Upper lobe of right lung (tissue), 1 donor: Measurements from ENCODE around the gene RIOK2. TPM values are rescaled to one million over a fixed set of nuclear protein-coding genes. Genes with fewer than 3 reads are reported as not detected.

ENCODE experiments used
- ATAC-seq: fragments of 200-7000 bp; cut with Tn5 transposase; one replicate; pipeline ENCODE4 v1.9.1; 2020; ENCODE audit warnings: mild to moderate bottlenecking, moderate library complexity
- DNase-seq: peaks from one replicate; pipeline ENCODE4 v3.0.0-alpha.2; 2020
- H3K27ac ChIP-seq: fragments of 200-600 bp; one replicate; pipeline ENCODE4 v1.8.0; 2022
- H3K27me3 ChIP-seq: fragments of 200-600 bp; one replicate; pipeline ENCODE4 v1.8.0; 2022; ENCODE audit warnings: mild to moderate bottlenecking
- H3K36me3 ChIP-seq: fragments of 200-600 bp; one replicate; pipeline ENCODE4 v1.8.0; 2022
- H3K4me1 ChIP-seq: fragments of 200-600 bp; one replicate; pipeline ENCODE4 v1.8.0; 2022
- H3K4me3 ChIP-seq: fragments of 200-600 bp; one replicate; pipeline ENCODE4 v1.8.0; 2022; ENCODE audit warnings: mild to moderate bottlenecking
- H3K9me3 ChIP-seq: fragments of 200-600 bp; one replicate; pipeline ENCODE4 v1.8.0; 2022
- intact Hi-C: fragments of 100-400 bp; cut with DNase I; formaldehyde crosslinking; loops from one replicate; pipeline ENCODE4 v1.11.0; 2022
- total RNA-seq: library from RNA; stranded (reverse); fragmentation: NEBNext Ultra II Directional; extraction: Animal tissue kit (Norgen Biotek cat#: 25700); gene quantifications from one replicate; pipeline ENCODE4 v1.2.1, GENCODE V29; 2021
- TF ChIP-seq, protein P1 (sequence below): fragments of 200-600 bp; IDR thresholded peaks from one replicate; pipeline ENCODE4 v1.8.0; 2022; ENCODE audit warnings: antibody characterized with exemption
- donor health status: DM: no; HTN: yes; CAD: no; lungs with severe emphysema.

RIOK2 gene
- total RNA-seq, 1 donor from 2014 or later, result 22.2 TPM

DNA sequence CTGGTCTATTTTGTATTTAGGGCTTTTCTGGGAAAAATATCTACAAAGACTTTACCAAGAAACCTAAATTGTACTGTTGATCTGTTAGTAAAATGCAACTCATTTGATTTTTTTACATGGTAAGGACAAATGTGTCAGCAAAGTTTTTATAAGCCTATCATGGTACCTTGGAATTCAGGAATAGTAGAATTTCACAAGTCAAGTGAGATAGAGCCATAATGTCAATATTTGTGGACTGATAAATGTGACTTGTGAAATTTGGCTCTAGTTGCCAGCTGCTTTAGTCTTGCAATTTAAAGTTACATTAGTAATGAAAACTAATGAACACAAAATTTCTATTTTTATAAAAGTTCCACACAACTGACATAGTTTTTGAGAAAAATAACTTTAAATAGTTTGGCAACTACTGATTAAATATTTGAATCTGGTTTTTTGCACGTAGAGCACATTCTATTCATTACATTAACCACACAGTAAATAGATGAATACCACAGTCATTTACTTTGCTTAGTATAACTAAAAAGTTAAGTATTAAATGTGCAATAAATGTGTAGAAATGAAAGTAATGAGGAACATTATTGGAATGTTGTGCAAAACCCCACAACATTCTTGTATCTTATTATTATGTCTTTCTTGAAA, 41.2 kb upstream of the RIOK2 start:
- no peak overlapping the region for H3K4me3 ChIP-seq
- no peaks in the 10 kb centered on the region for H3K36me3 ChIP-seq
- DNase-seq (no peak), ATAC-seq (no peak)
- H3K4me1 ChIP-seq, result no peaks in the 10 kb centered on the region
- H3K9me3 ChIP-seq, result no peaks in the 10 kb centered on the region
- intact Hi-C loops, result no loop called here
- no peaks in the 10 kb centered on the region for H3K27me3 ChIP-seq
- H3K27ac ChIP-seq, result no peak overlapping the region
- TF ChIP-seq, protein P1, sequence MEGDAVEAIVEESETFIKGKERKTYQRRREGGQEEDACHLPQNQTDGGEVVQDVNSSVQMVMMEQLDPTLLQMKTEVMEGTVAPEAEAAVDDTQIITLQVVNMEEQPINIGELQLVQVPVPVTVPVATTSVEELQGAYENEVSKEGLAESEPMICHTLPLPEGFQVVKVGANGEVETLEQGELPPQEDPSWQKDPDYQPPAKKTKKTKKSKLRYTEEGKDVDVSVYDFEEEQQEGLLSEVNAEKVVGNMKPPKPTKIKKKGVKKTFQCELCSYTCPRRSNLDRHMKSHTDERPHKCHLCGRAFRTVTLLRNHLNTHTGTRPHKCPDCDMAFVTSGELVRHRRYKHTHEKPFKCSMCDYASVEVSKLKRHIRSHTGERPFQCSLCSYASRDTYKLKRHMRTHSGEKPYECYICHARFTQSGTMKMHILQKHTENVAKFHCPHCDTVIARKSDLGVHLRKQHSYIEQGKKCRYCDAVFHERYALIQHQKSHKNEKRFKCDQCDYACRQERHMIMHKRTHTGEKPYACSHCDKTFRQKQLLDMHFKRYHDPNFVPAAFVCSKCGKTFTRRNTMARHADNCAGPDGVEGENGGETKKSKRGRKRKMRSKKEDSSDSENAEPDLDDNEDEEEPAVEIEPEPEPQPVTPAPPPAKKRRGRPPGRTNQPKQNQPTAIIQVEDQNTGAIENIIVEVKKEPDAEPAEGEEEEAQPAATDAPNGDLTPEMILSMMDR, result no peak

DNA sequence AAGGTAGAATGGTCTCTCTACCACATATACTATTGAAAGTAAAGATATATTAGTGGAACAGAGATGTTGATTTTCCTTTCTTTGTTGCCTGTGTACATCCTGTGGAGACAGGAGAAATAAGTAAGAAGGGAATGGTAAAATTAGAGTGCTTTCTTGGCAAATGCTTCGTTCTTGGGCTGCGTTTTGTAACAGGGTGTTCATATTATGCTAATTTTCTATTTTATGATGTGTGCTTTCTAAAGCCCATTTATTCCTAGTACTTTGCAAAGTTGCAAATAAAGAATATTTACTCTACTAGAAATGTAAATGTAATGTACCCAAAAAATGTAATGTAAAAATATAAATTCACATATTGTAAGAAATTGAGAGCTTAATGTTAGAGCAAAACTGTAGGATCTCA, 40.5 kb upstream of the RIOK2 start:
- no peak overlapping the region for H3K4me3 ChIP-seq
- TF ChIP-seq, protein P1, result no peak
- ATAC-seq (no peak), DNase-seq (no peak)
- no peaks in the 10 kb centered on the region for H3K27me3 ChIP-seq
- H3K36me3 ChIP-seq, result no peaks in the 10 kb centered on the region
- intact Hi-C loops, result no loop called here
- no peaks in the 10 kb centered on the region for H3K9me3 ChIP-seq
- H3K27ac ChIP-seq, result no peak overlapping the region
- H3K4me1 ChIP-seq, result no peaks in the 10 kb centered on the region

DNA sequence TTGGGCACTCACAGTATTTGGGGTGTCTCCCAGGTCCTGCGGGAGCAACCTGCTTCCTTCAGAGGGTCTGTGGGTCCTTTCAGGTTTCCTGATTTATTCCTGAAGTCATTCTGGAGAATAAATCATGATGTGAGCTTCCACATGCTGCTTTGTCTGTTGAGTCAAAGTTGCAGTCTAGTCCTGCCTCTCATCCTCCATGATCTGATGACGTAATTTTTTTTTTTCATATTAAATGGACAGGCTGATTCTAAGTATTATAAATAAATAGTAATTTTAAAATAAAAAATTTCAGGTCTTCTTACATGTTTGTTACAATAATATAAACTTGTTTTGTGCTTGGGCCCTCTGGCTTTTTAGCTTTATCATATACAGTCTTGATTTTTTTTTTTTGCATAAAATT, 26.3 kb upstream of the RIOK2 start:
- Histone ChIP-seq H3K4me3 (no peak overlapping the region), H3K4me1 (no peaks in the 10 kb centered on the region), H3K36me3 (no peaks in the 10 kb centered on the region), H3K27me3 (no peaks in the 10 kb centered on the region), H3K9me3 (no peaks in the 10 kb centered on the region), H3K27ac (no peak overlapping the region)
- no peak for DNase-seq
- no peak for ATAC-seq
- TF ChIP-seq, protein P1, result no peak
- intact Hi-C loops, result no loop called here

DNA sequence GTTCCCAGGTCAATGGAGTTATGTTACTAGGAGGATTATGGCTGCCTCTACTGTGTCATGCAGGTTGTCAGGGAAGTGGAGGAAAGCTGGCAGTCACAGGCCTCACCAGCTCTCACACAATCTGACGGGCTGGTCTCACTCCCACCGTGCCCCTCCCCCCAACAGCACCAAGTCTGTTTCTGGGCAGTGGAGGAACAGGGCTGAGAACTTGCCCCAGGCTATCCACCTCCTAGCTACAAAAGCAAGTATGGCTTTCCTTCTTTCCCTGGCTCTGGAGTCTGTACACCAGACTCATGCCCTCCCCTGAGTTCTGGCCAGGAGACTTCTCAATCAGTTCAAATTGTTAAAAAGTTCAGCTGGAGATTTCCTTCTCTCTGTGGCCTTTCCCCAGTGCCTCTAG, 25.7 kb upstream of the RIOK2 start:
- Histone ChIP-seq H3K36me3 (no peaks in the 10 kb centered on the region), H3K27me3 (no peaks in the 10 kb centered on the region), H3K27ac (no peak overlapping the region), H3K4me3 (no peak overlapping the region), H3K9me3 (no peaks in the 10 kb centered on the region), H3K4me1 (no peaks in the 10 kb centered on the region)
- TF ChIP-seq, protein P1, result no peak
- ATAC-seq (no peak), DNase-seq (no peak)
- intact Hi-C loops, result no loop called here

DNA sequence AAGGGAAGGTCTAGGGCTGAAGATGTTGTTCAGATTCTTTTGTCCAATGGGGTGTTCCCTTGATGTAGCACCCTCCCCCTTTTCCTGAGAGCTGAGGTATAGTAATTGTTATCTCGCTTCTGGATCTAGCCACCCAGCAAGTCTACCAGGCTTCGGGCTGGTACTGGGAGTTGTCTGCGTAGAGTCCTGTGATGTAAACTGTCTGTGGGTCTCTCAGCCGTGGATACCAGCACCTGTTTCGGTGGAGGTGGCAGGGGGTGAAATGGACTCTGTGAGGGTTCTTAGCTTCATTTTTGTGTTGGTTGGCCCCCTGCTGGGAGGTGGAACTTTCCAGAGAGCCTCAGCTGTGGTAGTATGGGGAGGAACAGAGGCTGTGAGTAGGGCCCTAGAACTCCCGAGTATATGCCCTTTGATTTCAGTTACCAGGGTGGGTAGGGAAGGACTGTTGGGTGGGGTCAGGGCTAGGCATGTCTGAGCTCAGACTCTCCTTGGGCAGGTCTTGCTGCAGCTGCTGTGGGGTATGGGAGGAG, 25.2 kb upstream of the RIOK2 start:
- DNase-seq (no peak), ATAC-seq (no peak)
- TF ChIP-seq, protein P1, result no peak
- intact Hi-C loops, result no loop called here
- Histone ChIP-seq H3K36me3 (no peaks in the 10 kb centered on the region), H3K4me1 (no peaks in the 10 kb centered on the region), H3K27me3 (no peaks in the 10 kb centered on the region), H3K27ac (no peak overlapping the region), H3K4me3 (no peak overlapping the region), H3K9me3 (no peaks in the 10 kb centered on the region)

DNA sequence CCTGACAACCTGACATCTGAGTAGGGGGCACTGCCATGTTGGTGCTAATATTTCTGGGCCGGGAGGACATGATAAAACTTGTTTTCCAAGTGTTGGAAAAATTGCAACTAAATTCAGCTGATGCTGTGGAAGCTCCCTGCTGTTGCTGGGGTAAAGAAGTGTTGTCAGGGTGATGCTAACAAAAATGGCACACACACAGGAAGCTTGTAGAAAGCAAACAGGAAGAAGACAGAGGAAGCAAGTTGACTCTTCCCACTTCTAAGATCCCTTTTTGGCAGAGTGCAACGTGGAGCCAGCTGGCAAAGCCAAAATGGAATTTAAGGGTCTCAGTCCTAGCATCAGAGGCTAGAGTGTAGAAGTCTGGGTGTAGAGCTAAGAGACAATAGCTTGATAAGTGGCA, 11.3 kb upstream of the RIOK2 start:
- Histone ChIP-seq H3K36me3 (no peaks in the 10 kb centered on the region), H3K9me3 (no peaks in the 10 kb centered on the region), H3K27ac (no peak overlapping the region), H3K4me3 (no peak overlapping the region), H3K4me1 (no peaks in the 10 kb centered on the region), H3K27me3 (no peaks in the 10 kb centered on the region)
- no peak for ATAC-seq
- intact Hi-C loops, result no loop called here
- TF ChIP-seq, protein P1, result no peak
- no peak for DNase-seq
